HG02610 (cell line): ENCODE results near the gene CHPF2.

Experiments used
- ATAC-seq: cut with Tn5 transposase; IDR thresholded peaks from one replicate; pipeline ENCODE4 v1.9.1; 2021; ENCODE audit warnings: mild to moderate bottlenecking, moderate library complexity; ENCODE audit not compliant: unreplicated experiment

Gene CHPF2, protein sequence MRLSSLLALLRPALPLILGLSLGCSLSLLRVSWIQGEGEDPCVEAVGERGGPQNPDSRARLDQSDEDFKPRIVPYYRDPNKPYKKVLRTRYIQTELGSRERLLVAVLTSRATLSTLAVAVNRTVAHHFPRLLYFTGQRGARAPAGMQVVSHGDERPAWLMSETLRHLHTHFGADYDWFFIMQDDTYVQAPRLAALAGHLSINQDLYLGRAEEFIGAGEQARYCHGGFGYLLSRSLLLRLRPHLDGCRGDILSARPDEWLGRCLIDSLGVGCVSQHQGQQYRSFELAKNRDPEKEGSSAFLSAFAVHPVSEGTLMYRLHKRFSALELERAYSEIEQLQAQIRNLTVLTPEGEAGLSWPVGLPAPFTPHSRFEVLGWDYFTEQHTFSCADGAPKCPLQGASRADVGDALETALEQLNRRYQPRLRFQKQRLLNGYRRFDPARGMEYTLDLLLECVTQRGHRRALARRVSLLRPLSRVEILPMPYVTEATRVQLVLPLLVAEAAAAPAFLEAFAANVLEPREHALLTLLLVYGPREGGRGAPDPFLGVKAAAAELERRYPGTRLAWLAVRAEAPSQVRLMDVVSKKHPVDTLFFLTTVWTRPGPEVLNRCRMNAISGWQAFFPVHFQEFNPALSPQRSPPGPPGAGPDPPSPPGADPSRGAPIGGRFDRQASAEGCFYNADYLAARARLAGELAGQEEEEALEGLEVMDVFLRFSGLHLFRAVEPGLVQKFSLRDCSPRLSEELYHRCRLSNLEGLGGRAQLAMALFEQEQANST

DNA sequence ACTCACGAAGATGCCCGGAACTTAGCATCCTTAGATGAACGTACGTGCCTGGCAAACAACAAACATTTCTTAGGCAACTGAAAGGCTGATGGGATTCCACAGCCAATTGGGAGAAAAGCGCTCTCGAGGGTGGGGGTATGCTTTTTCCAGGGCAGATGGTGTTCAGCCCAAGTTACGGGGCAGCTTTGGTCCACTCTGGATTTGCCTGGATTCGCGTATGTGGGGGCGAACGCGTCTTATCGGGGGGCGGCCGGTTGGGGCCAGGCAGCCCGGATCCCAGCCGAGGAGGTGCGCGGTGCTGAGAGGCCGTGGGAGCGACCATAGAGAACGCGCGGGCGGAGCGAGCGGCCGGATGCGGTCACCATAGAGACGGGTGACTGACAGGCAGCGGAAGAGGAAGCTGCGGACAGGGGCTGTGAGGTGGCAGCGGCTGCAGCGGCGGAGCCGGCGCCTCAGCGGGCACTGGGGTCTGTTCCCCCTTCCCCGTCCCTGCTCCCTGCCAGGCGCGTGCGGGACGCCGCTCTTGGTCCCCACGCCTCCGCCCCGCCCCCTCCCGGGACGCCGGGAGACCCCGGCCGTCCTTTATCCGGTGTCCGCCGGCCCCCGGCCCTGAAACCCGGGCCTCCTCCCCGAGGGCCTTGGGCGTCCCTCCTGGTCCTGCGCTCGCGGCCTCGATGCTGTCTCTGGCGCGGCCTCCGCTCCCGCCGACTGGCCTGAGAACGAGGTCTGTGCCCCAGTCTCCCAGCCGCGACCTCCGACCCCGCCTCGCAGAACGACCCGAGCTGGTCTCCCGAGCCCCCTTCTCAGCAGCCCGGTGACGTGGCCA is at the start of gene CHPF2:
CHPF2 (plus strand) TSS at position 393 of the 826 bp plus-strand sequence. CDS start 1,529 bp downstream, outside the sequence.
- peak; percentile 98 for ATAC-seq

DNA sequence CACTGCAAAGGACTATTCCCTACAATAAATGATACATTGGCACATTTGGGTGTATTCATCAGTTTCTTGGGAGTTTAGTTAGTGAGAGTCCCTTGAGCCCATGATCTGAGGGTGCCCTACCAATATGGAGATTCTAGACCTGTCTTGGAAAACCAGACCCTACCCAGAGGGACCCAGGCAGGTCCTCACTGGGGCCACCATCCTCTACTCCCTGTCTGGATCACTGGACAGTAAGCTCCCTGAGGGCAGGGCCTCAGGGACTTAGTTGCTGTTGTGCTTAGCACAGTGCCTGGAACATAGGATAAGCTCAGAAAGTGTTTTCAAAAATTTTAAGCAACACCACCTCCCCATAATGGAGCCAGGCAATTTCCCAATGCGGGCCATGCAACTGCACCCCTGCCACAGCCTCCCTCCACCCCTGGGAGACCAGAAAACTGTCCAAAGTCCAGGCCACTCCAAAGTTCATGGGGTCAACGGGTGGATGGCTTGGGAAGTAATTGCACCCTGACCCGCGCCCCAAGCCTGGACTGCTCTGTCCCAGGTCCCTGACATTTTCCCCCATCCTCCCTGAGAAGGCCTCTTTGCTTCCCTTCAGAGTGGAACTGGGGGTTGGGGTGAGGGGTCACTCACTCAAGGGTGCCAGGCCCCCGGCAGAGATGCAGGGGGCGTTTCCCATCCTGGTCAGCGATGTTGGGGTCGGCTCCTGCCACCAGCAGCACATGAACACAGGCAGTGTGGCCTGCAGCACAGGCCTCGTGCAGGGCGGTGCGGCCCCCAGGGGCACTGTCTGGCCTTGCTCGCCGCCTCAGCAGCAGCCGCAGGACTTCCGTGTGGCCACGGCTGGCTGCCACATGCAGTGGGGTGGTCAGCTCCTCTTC is 46.3 kb upstream of the CHPF2 start:
- no peak for ATAC-seq

DNA sequence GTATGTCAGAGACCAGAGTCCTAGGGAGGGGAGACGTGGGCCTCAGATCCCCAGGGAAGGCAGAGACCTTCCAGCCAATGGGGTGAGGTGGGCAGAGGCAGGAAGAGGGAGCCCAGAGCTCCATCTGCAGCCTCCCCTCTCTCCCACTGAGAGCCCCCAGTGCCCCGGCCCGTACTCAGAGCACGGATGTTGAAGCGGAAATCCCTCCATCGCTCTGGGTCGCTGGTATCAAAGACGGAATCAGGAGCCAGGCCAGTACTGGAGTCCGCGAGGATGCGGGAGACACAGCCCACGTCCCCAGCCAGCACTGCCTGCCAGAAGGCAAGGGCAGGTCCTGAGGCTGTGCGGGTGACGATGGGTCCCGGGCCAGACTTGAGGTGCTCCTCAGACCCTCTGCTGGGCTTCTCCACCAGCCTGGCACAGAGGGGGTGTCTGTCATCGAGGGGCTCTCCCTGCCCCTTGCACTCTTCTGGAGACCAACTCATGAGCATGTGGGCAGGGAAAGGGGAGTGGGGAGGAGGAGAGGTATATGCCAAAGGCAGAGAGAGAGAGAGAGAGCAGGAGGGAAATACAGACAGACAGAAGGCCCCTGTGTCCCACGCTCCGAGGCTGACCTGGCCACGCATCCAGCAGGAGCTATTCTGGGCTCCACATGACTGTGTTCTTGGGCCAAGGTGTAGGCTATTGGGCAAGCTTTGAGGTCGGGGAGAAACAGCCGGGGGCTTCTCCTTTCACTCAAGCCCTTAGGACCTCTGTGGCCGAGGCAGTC is 45.5 kb upstream of the CHPF2 start, which contains the start of gene ASB10:
ASB10 (minus strand) TSS at position 611 of the 769 bp plus-strand sequence; CDS start at position 491, 120 bp downstream.
- ATAC-seq = no peak

DNA sequence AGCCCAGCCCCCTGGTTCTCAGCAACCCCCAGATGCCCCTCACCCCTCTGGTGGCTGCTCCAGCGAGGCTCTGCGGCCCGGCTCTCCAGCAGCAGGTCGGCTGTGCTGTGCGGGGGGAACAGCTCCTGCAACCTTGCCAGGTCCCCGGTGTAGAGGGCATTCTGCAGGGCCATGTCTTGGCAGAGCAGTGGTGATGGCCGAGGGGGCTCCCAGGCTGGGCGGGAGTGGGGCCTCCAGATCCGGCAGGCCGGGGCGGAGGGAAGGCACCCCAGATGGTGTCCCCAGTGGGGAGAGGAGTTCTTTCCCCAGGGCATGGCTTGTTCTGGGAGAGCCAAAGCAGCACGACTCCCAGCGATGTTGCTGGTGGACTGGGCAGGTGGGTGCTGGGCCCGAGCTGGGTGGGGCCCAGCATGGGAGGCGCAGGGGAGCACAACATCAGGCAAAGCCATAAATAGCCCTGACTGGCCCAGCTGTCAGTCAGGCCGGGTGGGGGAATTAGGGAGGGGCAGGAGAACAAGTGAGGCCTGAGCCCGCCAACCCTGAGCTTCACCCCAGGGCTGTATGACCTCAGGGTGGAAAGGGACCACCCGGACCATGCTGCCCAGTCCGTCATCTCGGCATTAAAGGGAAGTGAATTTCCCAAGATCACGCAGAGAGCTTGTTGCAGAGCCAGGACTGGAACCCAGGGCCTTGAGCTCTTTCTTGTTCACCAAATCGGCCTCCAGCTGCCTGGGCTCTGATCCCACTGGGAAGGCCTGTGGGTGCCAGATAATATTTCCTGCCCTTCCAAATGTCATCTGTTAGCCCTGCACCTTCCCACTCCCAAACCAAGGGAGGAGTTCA is 44.7 kb upstream of the CHPF2 start:
- no peak for ATAC-seq

DNA sequence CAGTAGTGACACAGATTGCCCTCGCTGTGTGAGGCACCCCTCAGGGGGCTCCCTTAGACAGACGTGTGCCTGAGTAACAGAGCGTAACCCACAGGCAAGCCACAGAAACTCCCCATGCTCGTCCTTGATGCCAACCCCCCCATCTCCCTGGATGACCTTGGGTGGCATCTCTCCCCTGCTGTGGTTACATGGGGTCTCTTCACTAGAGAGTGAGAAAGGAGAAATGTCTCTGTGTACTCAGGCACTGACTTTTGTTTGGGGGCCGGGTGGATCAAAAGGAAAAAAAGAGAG is 44.1 kb upstream of the CHPF2 start:
- ATAC-seq = no peak

DNA sequence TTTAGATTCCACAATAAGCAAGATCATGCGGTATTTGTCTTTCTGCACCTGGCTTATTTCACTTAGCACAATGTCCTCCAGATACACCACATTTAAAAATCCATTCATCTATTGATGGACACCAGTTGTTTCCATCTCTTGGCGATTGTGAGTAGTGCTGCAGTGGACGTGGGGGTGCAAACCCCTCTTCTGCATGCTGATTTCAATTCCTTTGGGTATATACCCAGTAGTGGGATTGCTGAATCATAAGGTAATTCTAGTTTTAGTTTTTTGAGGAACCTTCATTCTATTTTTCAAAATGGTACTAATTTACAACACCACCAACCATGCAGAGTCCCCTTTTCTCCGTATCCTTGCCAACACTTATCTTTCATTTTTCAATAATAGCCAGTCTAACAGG is 43.2 kb upstream of the CHPF2 start:
- no peak for ATAC-seq

DNA sequence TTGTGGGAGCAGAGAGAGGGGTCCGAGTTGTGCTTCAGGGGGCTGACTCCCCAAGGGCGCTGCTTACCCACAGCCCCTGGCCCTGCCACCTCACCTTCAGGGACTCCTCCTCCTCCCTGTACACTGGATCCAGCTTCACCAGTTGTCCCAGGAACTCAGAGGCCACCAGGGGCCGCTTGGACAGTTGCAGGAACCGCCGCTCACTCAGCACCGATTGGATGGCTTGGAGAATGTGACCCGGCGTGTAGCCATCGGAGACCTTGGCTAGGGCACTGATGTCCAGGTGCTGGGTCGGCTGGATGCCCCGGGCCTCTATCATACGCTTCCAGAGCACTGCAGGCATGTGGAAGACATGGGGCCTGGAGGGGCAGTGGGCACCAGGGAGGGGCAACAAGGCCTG is 40.7 kb upstream of the CHPF2 start:
- no peak for ATAC-seq

DNA sequence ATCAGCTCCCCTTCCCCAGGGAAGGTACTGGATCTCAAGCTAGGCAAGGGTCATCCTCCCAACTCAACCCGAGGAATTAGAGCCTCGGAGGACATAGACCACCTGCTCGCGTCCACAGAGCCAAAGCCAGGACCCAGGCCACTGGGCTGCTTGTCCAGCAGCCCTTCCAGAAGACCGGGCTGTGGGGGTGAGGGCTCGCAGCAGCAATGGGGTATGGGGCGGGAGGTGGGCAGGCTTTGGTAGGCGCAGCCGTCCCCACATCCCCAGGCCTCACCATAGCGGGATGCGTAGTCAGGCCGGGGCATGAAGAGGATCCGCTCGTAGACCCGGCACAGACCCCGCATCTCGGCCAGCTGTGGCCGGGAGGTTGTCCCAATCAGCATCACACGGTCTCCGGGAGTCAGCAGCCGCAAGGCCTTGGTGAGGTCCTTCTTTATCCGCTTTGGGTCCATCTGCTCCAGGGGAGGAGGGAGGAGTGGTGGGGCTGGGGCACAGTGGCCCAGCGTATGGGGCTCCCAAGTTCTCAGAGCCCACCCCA is 40.2 kb upstream of the CHPF2 start:
- ATAC-seq = no peak

DNA sequence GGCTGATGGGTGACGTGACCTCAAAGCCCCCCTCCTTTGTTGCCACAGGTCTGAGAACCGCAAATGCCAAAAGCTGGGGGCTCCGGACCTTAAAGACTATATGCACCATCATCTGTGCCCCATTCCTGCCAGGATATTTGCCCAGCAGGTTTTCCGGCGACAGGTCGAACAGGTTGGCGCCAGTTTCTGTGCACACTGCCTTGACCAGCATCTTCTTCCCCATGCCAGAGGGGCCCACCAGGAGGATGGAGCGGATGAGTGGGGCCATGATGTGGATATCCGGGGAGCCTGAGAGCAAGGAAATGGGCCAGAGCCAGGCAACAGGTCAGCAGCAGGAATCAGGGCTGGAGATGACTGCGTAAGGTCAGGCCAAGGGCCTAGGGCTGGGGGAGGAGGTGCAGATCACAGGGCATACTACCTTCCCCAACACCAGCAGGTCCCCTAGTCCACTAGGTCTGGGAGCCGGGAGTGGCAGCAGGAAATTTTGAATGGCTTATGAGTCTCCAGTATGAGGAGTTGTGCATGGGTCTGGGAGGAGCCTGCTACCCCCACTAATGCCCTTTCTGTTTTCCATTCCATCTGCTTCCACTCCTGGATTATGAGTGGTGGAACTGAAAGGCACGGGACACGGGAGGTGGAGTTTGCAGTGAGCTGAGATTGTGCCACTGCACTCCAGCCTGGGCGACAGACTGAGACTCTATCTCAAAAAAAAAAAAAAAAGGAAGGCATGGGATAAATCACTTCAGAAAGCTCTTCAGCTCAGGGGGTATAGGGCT is 38.9 kb upstream of the CHPF2 start:
- no peak for ATAC-seq

DNA sequence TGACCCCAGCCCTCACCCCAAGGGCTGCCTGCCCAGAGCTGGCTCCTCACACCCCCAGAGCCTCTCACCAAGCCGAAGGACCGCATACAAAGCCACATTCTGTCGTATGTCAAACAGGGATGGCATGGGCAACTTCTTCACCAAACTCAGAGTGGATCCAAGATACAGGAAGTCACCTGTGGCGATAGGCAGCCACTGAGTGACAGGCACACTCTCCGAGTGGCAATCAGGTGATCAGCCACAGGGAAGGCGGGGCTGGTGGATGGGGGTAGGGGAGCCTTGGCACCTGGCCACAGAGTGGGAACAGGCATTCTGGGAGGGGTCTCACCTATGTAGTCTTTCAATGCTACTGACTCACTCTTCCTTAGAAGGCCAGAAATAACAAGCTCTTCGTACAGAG is 38.1 kb upstream of the CHPF2 start:
- no peak for ATAC-seq

DNA sequence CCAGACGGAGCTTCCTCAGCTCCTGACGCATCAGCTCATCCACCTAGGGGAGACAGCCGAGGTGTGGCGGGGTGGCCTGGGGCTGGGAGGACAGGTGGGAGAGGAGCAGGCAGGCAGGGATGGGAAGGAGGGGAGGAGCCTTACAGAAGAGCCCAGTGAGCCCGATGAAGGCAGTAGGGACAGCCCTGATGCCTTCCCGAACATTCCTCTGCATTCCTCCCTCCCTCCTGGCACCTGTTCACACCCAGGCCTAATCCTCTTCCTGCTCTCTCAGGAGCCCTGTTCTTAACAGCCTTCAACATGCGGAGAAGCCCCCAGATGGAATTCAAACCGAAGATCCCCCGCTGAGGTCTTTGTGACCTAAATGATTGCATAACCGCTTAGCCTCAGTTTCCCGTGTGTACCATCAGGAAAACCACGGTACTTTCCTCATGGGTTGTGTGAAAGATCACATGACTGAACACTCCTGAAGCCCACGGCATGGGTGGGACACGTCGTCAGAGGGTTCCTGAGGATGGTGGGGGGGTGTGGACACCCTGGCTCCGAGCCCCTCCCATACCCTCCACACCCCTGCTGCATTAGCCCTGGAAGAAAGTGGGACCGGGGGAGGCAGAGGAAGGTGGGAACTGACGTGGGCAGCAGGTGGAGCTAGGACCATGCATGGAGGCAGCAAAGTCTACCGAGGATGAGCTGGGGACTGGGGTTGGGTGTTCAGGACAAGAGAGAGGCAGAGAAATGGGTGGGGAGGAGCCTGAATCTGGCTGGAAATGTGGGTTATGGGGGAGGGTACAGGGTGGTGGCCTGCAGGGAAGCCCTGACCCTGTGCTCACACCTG is 36.5 kb upstream of the CHPF2 start:
- ATAC-seq = no peak

DNA sequence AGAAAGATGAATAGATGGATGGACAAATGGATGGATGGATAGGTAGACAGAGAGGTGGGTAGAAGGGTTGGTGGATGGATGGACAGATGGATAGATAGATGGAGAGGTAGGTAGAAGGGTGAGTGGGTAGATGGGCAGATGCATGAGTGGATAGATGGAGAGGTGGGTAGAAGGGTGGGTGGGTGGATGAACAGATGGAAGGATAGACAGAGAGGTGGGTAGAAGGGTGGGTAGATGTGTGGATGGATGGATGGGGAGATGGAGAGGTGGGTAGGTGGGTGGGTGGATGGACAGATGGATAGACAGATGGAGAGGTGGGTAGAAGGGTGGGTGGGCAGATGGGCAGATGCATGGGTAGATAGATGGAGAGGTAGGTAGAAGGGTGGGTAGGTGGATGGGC is 34.4 kb upstream of the CHPF2 start:
- no peak for ATAC-seq

DNA sequence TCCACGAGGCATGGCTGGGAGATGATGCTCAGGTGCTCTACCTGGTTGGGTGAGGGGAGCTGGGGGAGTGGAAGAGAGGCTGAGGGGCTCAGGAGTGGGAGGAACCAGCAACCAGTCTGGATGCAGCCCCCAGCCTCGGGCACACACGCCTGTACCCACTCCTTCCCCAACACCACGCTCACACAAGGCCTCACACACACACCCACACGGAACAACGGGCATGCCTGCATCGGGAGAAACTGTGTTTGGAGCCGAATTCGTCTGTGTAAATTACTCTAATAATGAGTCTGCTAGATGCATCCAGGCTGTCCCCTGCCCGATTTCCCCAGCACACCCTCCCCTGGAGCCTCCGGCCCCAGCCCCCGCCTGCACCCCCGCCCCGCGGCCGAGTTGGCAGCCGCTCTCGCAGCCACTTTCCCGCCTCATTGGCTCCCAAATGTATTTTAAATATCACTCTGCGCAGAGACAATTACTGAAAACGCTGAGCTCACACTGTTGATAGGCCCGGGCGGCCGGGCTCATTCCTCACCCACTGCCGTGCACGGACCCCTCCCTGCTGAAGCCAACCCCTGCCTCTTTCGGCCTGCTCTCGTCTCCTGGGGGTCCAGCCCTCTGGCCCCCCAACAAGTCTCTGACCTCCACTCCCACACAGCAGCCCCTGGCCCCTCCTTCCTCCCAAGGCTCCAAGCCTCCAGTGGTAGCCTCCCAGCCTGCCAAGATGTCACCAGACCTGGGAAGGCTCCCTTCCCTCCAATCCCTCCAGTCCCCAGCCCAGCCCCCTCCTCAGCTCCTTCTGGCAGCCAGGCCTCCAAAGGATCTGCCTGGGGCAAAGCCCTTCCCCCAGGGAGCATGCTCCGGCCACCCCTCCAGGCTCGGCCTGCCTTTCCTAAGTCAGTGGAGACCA is 33.1 kb upstream of the CHPF2 start:
- ATAC-seq = no peak

DNA sequence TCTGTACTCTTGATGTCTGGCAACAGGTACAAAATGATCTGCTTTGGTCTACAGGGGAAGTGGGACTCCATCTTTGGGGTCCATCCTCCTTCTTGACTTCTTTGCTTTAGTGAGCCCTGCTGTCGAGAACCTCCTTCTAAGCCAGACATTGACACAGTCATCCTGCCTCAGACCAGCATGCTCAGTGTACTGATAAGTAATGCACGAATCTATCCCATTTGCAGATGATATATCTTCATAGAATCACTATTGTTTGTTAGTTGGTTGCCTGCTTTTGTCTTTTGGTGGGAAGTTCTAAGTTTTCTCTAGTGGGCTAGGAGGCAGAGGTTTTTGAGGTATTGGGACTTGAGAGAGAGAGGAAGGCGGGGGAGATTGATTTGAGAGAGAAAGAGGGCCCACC is 30.9 kb upstream of the CHPF2 start:
- ATAC-seq = no peak

DNA sequence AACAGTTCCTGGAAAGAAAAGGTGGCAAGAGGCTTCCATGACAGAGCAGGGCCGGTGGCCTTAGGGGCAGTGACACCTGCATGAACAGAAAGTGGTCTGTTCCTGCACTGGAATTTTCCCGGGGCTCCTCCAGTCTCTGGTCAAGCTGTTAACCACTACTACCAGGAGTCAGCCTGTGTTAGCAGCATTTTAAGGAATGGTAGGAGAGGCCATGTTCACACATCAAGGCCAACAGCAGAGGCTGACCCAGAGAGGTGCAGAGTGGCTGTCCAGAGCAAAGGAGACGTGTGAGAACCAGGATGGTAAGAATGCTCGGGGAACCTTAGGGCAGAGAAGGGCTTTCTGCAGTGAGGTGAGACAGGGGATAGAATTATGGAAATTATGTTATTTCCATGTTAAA is 30.5 kb upstream of the CHPF2 start:
- no peak for ATAC-seq

DNA sequence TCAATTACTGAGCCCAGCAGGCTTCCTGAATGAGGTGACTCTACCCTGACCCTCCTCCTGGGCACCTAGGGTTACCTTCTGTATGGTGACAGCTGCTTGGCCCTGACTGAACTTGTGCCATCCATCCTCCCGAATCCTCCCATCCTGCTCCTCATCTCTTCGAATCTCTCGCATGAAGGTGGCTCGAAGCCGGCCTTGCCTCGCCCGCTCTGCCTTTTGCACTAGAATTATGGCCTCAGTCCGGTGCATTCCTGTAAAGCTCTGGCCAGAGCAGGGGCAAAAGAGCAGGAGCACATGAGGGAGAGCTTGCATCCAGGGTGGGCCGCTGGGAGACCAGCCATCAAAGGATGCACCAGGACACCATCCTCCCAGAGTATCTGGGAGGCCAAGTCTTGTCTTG is 29.4 kb upstream of the CHPF2 start:
- no peak for ATAC-seq
